H9 (cell line): Measurements from ENCODE around the gene SLCO2A1. TPM values are rescaled to one million over a fixed set of nuclear protein-coding genes. Genes with fewer than 3 reads are reported as not detected.

Source experiments
- DNase-seq: peaks from one replicate; pipeline ENCODE4 v3.0.0-alpha.2; 2017
- H2AFZ ChIP-seq: one replicate; pipeline ENCODE4 v1.6.1; 2013; ENCODE audit warnings: mild to moderate bottlenecking, low read length, control low read depth, moderate library complexity
- H2AK5ac ChIP-seq: 2 replicates; pipeline ENCODE4 v1.6.1; 2013; ENCODE audit warnings: low read length, control low read depth, mixed read lengths; ENCODE audit not compliant: insufficient read length
- H2BK120ac ChIP-seq: one replicate; pipeline ENCODE4 v1.6.1; 2013; ENCODE audit warnings: low read depth, mild to moderate bottlenecking, low read length, control low read depth, inconsistent platforms; ENCODE audit not compliant: poor library complexity, severe bottlenecking
- H2BK12ac ChIP-seq: 2 replicates; pipeline ENCODE4 v1.6.1; 2013; ENCODE audit warnings: low read length, control low read depth, mixed read lengths, low read depth; ENCODE audit not compliant: insufficient read length
- H2BK15ac ChIP-seq: 2 replicates; pipeline ENCODE4 v1.6.1; 2013; ENCODE audit warnings: low read depth, low read length, control low read depth
- H2BK20ac ChIP-seq: one replicate; pipeline ENCODE4 v1.6.1; 2013; ENCODE audit warnings: low read depth, mild to moderate bottlenecking, low read length, control low read depth, inconsistent platforms; ENCODE audit not compliant: poor library complexity, severe bottlenecking
- H2BK5ac ChIP-seq: 2 replicates; pipeline ENCODE4 v1.6.1; 2013; ENCODE audit warnings: low read length, control low read depth, mixed read lengths; ENCODE audit not compliant: insufficient read length
- H3K14ac ChIP-seq: 2 replicates; pipeline ENCODE4 v1.6.1; 2013; ENCODE audit warnings: low read length, control low read depth; ENCODE audit not compliant: insufficient read depth
- H3K18ac ChIP-seq: 2 replicates; pipeline ENCODE4 v1.6.1; 2013; ENCODE audit warnings: low read depth, mild to moderate bottlenecking, mixed read lengths, low read length, control low read depth; ENCODE audit not compliant: insufficient read length
- H3K23ac ChIP-seq: 2 replicates; pipeline ENCODE4 v1.6.1; 2013; ENCODE audit warnings: low read length, control low read depth, mixed read lengths, low read depth; ENCODE audit not compliant: insufficient read length
- H3K23me2 ChIP-seq: 2 replicates; pipeline ENCODE4 v1.6.1; 2013; ENCODE audit warnings: low read depth, mild to moderate bottlenecking, mixed read lengths, low read length, control low read depth; ENCODE audit not compliant: insufficient read length, poor library complexity, severe bottlenecking
- H3K27ac ChIP-seq: 2 replicates; pipeline ENCODE4 v1.5.1; 2013; ENCODE audit warnings: low read length, control low read depth, mixed read lengths, low read depth; ENCODE audit not compliant: insufficient read length
- H3K27me3 ChIP-seq: 2 replicates; pipeline ENCODE4 v1.6.1; 2013; ENCODE audit warnings: low read length, control low read depth, inconsistent platforms; ENCODE audit not compliant: insufficient read depth
- H3K4ac ChIP-seq: 2 replicates; pipeline ENCODE4 v1.6.1; 2013; ENCODE audit warnings: low read depth, mild to moderate bottlenecking, control low read depth, inconsistent platforms, low read length, moderate library complexity
- H3K4me1 ChIP-seq: 2 replicates; pipeline ENCODE4 v1.6.1; 2013; ENCODE audit warnings: low read length, control low read depth, inconsistent platforms; ENCODE audit not compliant: insufficient read depth
- H3K4me2 ChIP-seq: 2 replicates; pipeline ENCODE4 v1.6.1; 2013; ENCODE audit warnings: low read length, control low read depth, mixed read lengths; ENCODE audit not compliant: insufficient read length, insufficient read depth
- H3K56ac ChIP-seq: 2 replicates; pipeline ENCODE4 v1.6.1; 2013; ENCODE audit warnings: low read depth, mild to moderate bottlenecking, mixed read lengths, low read length, control low read depth; ENCODE audit not compliant: insufficient read length
- H3K79me1 ChIP-seq: 2 replicates; pipeline ENCODE4 v1.6.1; 2013; ENCODE audit warnings: low read depth, mild to moderate bottlenecking, moderate library complexity, low read length, control low read depth, inconsistent platforms; ENCODE audit not compliant: insufficient read depth, poor library complexity, severe bottlenecking
- H3K79me2 ChIP-seq: 2 replicates; pipeline ENCODE4 v1.6.1; 2013; ENCODE audit warnings: low read length, control low read depth, inconsistent platforms; ENCODE audit not compliant: insufficient read depth
- H3K9ac ChIP-seq: 2 replicates; pipeline ENCODE4 v1.6.1; 2013; ENCODE audit warnings: low read length, control low read depth, mixed read lengths; ENCODE audit not compliant: insufficient read length; ENCODE audit errors: extremely low read depth
- H3K9me3 ChIP-seq: one replicate; pipeline ENCODE4 v1.6.1; 2013; ENCODE audit warnings: low read depth, low read length, inconsistent platforms; ENCODE audit not compliant: control insufficient read depth
- H3T11ph ChIP-seq: one replicate; pipeline ENCODE4 v1.6.1; 2013; ENCODE audit warnings: mild to moderate bottlenecking, low read length, control low read depth, inconsistent platforms
- H4K20me1 ChIP-seq: one replicate; pipeline ENCODE4 v1.6.1; 2013; ENCODE audit not compliant: control insufficient read depth, insufficient read length, insufficient read depth
- H4K5ac ChIP-seq: 2 replicates; pipeline ENCODE4 v1.6.1; 2013; ENCODE audit warnings: low read depth, mild to moderate bottlenecking, mixed read lengths, low read length, control low read depth; ENCODE audit not compliant: insufficient read length
- H4K8ac ChIP-seq: replicated peaks from 2 replicates; pipeline ENCODE4 v1.6.1; 2013; ENCODE audit warnings: low read length, control low read depth, mixed read lengths, low read depth; ENCODE audit not compliant: insufficient read length
- H4K91ac ChIP-seq: 2 replicates; pipeline ENCODE4 v1.6.1; 2013; ENCODE audit warnings: low read depth, mild to moderate bottlenecking, moderate library complexity, mixed read lengths, low read length, control low read depth; ENCODE audit not compliant: insufficient read length
- H3K27ac Mint-ChIP-seq, 3 experiments: 2 replicates in 2 of 3; 3 replicates in 1 of 3; pipeline ENCODE4 v1.8.0; 2020 to 2021; ENCODE audit warnings: mixed read lengths in 3 of 3, mild to moderate bottlenecking in 1 of 3, moderate library complexity in 1 of 3
- H3K27me3 Mint-ChIP-seq: 2 replicates; pipeline ENCODE4 v1.8.0; 2021; ENCODE audit warnings: low read depth, mild to moderate bottlenecking, moderate library complexity, mixed read lengths
- H3K36me3 Mint-ChIP-seq, 3 experiments: 2 replicates in 2 of 3; 3 replicates in 1 of 3; pipeline ENCODE4 v1.8.0; 2020 to 2021; ENCODE audit warnings: low read depth in 3 of 3, mixed read lengths in 3 of 3; ENCODE audit not compliant: insufficient read depth in 1 of 3
- H3K4me1 Mint-ChIP-seq, 2 experiments: 2 replicates each; pipeline ENCODE4 v1.8.0; 2020; ENCODE audit warnings: mixed read lengths in 2 of 2
- H3K4me3 Mint-ChIP-seq, 2 experiments: 2 replicates in 1 of 2; 3 replicates in 1 of 2; pipeline ENCODE4 v1.8.0; 2020 to 2021; ENCODE audit warnings: mild to moderate bottlenecking in 2 of 2, mixed read lengths in 2 of 2, moderate library complexity in 1 of 2
- H3K9me3 Mint-ChIP-seq, 2 experiments: 2 replicates in 1 of 2; 3 replicates in 1 of 2; pipeline ENCODE4 v1.8.0; 2020; ENCODE audit warnings: mild to moderate bottlenecking in 2 of 2, mixed read lengths in 2 of 2, moderate library complexity in 1 of 2
- WGBS: extraction: QIAGEN DNeasy Blood & Tissue Kit; methylation state at CpG from one replicate; pipeline ENCODE4 v1.1.7; 2013; ENCODE audit warnings: missing lambda C conversion rate, low lambda C conversion rate, mixed read lengths; ENCODE audit not compliant: insufficient read length; ENCODE audit errors: extremely low coverage; 5-methylcytosine and 5-hydroxymethylcytosine counted together
- total RNA-seq: library from RNA; stranded (reverse); gene quantifications from 2 replicates; pipeline ENCODE4 v1.2.1, GENCODE V29; 2021
- TF ChIP-seq, protein P1 (sequence below): fragments of 200-600 bp; sonication (generic); conservative IDR thresholded peaks from 3 replicates; pipeline ENCODE4 v1.8.0; 2021; ENCODE audit warnings: antibody characterized with exemption, mild to moderate bottlenecking

SLCO2A1 gene
- total RNA-seq, 1 experiment from 2014 or later = 0.98 TPM

DNA sequence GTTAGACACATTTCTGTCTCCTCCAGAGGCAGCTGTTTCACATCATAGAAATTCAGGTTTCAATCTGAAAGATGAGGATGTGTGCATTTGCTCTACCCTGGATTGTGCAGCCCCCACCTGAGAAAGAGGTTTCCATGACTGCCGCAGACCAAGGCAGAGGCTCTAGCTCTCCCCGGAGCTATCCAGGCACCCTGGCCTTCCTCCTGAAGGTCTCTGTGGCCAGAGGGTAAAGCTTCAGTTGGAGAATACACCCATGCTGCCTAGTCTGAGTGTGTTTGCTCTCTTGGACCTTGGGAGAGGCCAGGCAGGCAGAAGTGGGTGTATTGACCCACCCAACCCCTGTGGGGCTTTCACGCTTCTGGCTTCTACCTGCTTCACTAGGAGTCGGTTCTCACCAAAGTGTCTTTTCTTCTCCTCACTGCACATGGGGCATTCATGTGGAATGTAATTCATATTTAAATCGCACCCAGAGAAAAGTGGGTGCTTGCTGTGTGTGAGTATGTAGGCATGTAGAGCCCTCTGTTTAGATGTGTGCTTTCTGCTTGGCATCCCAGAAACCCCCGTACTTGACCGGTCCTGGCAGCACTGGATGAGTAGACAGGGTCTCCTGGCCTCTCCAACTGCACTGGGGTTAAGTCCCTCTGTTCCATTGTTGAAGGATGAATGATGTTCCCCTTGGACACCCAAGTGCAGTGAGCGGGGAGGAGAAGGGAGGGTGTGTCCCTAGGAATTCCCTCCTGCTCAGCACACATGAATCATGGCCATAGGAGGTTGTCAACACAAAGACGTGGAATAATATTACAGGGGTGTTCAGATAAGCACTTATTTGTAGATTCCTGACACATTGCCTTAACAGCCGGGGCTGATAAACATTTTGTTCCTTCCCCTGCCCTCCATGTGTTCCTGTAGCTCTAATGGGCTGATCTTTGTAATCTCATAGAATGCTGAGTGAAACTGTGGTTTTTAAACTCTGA lies 113.8 kb downstream of the SLCO2A1 start:
- Histone ChIP-seq H3K23ac (no peak overlapping the region), H3K18ac (no peak overlapping the region), H3K14ac (no peak overlapping the region), H2BK15ac (no peak overlapping the region), H3K23me2 (no peaks in the 10 kb centered on the region), H2BK20ac (no peak overlapping the region), H3K4me2 (no peak overlapping the region), H3K4ac (no peak overlapping the region), H3K79me1 (no peaks in the 10 kb centered on the region), H3T11ph (no peak overlapping the region), H4K5ac (no peak overlapping the region), H3K27ac (no peak overlapping the region), H3K56ac (no peak overlapping the region), H2AFZ (no peak overlapping the region), H3K27me3 (no peaks in the 10 kb centered on the region), H2BK120ac (no peak overlapping the region), H3K9me3 (no peaks in the 10 kb centered on the region), H4K20me1 (no peaks in the 10 kb centered on the region), H2BK5ac (no peak overlapping the region), H2BK12ac (no peak overlapping the region), H4K91ac (no peak overlapping the region), H3K4me1 (no peaks in the 10 kb centered on the region), H4K8ac (no peak overlapping the region), H2AK5ac (no peak overlapping the region), H3K9ac (no peak overlapping the region), H3K79me2 (no peaks in the 10 kb centered on the region)
- H3K27ac Mint-ChIP-seq = no peak overlapping the region; a peak in 1 of 7 replicates
- H3K4me3 Mint-ChIP-seq = no peak overlapping the region
- H3K4me1 Mint-ChIP-seq = peaks cover 6 to 7% of the 10 kb centered on the region in 2 experiments
- WGBS = no CpG with 5 or more reads among the region's 10 CpGs
- peaks cover 4% of the 10 kb centered on the region; the same call in 1 of the 2 replicates for H3K27me3 Mint-ChIP-seq
- DNase-seq = no peak
- H3K9me3 Mint-ChIP-seq = no peaks in the 10 kb centered on the region; a peak in 1 of 5 replicates
- TF ChIP-seq, protein P1, sequence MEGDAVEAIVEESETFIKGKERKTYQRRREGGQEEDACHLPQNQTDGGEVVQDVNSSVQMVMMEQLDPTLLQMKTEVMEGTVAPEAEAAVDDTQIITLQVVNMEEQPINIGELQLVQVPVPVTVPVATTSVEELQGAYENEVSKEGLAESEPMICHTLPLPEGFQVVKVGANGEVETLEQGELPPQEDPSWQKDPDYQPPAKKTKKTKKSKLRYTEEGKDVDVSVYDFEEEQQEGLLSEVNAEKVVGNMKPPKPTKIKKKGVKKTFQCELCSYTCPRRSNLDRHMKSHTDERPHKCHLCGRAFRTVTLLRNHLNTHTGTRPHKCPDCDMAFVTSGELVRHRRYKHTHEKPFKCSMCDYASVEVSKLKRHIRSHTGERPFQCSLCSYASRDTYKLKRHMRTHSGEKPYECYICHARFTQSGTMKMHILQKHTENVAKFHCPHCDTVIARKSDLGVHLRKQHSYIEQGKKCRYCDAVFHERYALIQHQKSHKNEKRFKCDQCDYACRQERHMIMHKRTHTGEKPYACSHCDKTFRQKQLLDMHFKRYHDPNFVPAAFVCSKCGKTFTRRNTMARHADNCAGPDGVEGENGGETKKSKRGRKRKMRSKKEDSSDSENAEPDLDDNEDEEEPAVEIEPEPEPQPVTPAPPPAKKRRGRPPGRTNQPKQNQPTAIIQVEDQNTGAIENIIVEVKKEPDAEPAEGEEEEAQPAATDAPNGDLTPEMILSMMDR = no peak
- no peaks in the 10 kb centered on the region for H3K36me3 Mint-ChIP-seq
